HEK293 (cell line): ENCODE measurements around the gene PHETA1.

Experiments
- SP2 ChIP-seq: fragments of 450-650 bp; formaldehyde crosslinking; IDR thresholded peaks from 2 replicates; pipeline ENCODE4 v1.5.1; 2016; ENCODE audit warnings: missing biosample characterization, missing genetic modification characterization
- YY1 ChIP-seq: fragments of 450-650 bp; formaldehyde crosslinking; IDR thresholded peaks from 2 replicates; pipeline ENCODE4 v1.5.1; 2018; ENCODE audit warnings: missing biosample characterization, missing genetic modification characterization
- ZBTB48 ChIP-seq: fragments of 450-650 bp; formaldehyde crosslinking; IDR thresholded peaks from 2 replicates; pipeline ENCODE4 v1.5.1; 2016; ENCODE audit warnings: missing biosample characterization, missing genetic modification characterization
- ZNF121 ChIP-seq: fragments of 450-650 bp; formaldehyde crosslinking; IDR thresholded peaks from 2 replicates; pipeline ENCODE4 v1.5.1; 2016; ENCODE audit warnings: missing biosample characterization, missing genetic modification characterization
- ZNF274 ChIP-seq, 2 experiments: fragments of 200-500 bp in 1 of 2; fragments of 450-650 bp in 1 of 2; sonication (Bioruptor generic) in 1 of 2; formaldehyde crosslinking in 1 of 2; IDR thresholded peaks; 2 replicates each; pipeline versions ENCODE4 v1.5.1 to v1.6.1; 2014 to 2016; ENCODE audit warnings: borderline replicate concordance in 1 of 2, inconsistent platforms in 1 of 2, low read length in 1 of 2, missing biosample characterization in 1 of 2, missing genetic modification characterization in 1 of 2
- ZNF560 ChIP-seq: fragments of 450-650 bp; formaldehyde crosslinking; IDR thresholded peaks from 2 replicates; pipeline ENCODE4 v1.5.1; 2017; ENCODE audit warnings: missing biosample characterization, missing genetic modification characterization, borderline replicate concordance
- TF ChIP-seq, protein P1 (sequence below): fragments of 450-650 bp; formaldehyde crosslinking; IDR thresholded peaks from 2 replicates; pipeline ENCODE4 v1.5.1; 2016; ENCODE audit warnings: missing biosample characterization, missing genetic modification characterization

DNA sequence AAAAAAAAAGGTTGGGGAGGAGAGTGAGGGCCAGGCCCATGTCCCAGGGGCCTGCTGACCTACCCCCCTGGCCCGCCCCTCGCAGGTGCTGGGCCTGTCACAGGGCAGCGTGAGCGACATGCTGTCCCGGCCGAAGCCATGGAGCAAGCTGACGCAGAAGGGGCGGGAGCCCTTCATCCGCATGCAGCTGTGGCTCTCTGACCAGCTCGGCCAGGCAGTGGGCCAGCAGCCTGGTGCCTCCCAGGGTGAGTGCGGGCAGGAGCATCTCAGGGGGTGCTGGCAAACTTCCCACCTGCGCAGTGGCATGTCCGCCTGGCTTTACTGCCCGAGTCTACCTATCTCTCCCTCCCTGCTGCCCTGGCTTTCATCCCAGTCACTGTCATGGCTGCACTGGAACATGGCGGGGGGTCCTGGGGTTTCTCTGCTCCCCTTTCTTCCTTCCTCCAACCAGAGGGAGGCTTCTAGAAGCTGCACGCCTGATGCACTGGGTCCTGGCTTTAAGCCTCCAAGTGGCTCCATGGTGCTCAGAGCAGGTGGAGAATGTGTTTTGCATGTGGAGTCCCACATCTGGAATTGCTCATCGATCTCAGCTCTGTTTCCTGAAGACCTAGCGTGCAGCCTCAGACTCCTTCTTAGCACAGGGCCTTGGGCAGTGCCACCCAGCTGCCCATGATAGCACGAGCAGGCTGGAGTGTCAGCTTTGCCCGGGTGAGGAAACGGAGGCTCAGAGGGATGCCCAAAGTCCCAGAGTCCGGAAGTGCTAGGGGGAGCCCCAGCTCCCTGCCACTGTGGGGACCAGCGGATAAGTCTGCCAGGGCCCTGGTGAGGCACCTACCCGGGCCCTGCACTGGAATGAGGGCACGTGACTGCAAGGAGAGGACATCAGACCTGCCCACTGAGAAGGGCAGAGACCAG, 46.3 kb downstream of the PHETA1 start:
- no peak for TF ChIP-seq ZNF274 (IDR thresholded peaks at IDR 0.05; ENCODE audit: low read length)
- no peak for TF ChIP-seq ZNF274 (tag by site-specific recombination; IDR thresholded peaks at IDR 0.05; ENCODE audit: borderline replicate concordance)
- no peak for TF ChIP-seq YY1 (tag by site-specific recombination)
- TF ChIP-seq ZNF560 (tag by site-specific recombination) = no peak
- TF ChIP-seq ZBTB48 (tag by site-specific recombination) = no peak
- TF ChIP-seq SP2 (tag by site-specific recombination) = no peak
- no peak for TF ChIP-seq ZNF121 (tag by site-specific recombination)
- TF ChIP-seq, protein P1, sequence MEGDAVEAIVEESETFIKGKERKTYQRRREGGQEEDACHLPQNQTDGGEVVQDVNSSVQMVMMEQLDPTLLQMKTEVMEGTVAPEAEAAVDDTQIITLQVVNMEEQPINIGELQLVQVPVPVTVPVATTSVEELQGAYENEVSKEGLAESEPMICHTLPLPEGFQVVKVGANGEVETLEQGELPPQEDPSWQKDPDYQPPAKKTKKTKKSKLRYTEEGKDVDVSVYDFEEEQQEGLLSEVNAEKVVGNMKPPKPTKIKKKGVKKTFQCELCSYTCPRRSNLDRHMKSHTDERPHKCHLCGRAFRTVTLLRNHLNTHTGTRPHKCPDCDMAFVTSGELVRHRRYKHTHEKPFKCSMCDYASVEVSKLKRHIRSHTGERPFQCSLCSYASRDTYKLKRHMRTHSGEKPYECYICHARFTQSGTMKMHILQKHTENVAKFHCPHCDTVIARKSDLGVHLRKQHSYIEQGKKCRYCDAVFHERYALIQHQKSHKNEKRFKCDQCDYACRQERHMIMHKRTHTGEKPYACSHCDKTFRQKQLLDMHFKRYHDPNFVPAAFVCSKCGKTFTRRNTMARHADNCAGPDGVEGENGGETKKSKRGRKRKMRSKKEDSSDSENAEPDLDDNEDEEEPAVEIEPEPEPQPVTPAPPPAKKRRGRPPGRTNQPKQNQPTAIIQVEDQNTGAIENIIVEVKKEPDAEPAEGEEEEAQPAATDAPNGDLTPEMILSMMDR (tag by site-specific recombination) = no peak
